HG03460 (cell line): Measurements from ENCODE around the gene TMEM72.

Experiments
- ATAC-seq: cut with Tn5 transposase; IDR thresholded peaks from one replicate; pipeline ENCODE4 v1.9.1; 2021; ENCODE audit not compliant: unreplicated experiment

TMEM72 gene

GRCh38 chr10:44977287-44978212, 66.4 kb downstream of the TMEM72 start:
- ATAC-seq = no peak

- no peak for ATAC-seq
Measured at GRCh38 chr10:44978213-44978569, 67.1 kb downstream of the TMEM72 start.

- no peak for ATAC-seq
Measured at GRCh38 chr10:44978570-44979280, 67.6 kb downstream of the TMEM72 start, which contains the start of gene DEPP1. TSS of gene DEPP1 (minus strand) at chr10:44978809. CDS start at chr10:44978030, 779 bp downstream.

GRCh38 chr10:44979281-44980191, 68.4 kb downstream of the TMEM72 start:
- no peak for ATAC-seq

- ATAC-seq = no peak
Measured at GRCh38 chr10:44980309-44981171, 69.4 kb downstream of the TMEM72 start.

- peak; percentile 41 for ATAC-seq
Measured at GRCh38 chr10:44981172-44982113, 70.3 kb downstream of the TMEM72 start.

- no peak for ATAC-seq
Measured at GRCh38 chr10:44982114-44982460, 71.0 kb downstream of the TMEM72 start.

GRCh38 chr10:44982496-44982895, 71.4 kb downstream of the TMEM72 start:
- no peak for ATAC-seq

GRCh38 chr10:44983066-44983894, 72.1 kb downstream of the TMEM72 start:
- ATAC-seq = no peak

- no peak for ATAC-seq
Measured at GRCh38 chr10:44983895-44984278, 72.8 kb downstream of the TMEM72 start.

GRCh38 chr10:44984671-44985101, 73.5 kb downstream of the TMEM72 start:
- ATAC-seq = no peak

- ATAC-seq = no peak
Measured at GRCh38 chr10:44985175-44985681, 74.1 kb downstream of the TMEM72 start.

GRCh38 chr10:44986179-44986578, 75.0 kb downstream of the TMEM72 start:
- ATAC-seq = no peak
